DMS 273 (cell line): Measurements from ENCODE around the gene BAZ2B.
"Not testable (repeated sequence)": the region's sequence is repeated elsewhere in the genome, so short reads cannot be mapped to it uniquely, and the experiment has no call there.

Experiments
- DNase-seq: peaks from one replicate; lab custom pipeline; 2025; ENCODE audit not compliant: unreplicated experiment; lab: John Stamatoyannopoulos, UW

The BAZ2B gene

GRCh38 chr2:159427048-159427447 lies 189.3 kb downstream of the BAZ2B start:
- no peak for DNase-seq

- DNase-seq: no peak
These were observed 196.9 kb downstream of the BAZ2B start for GRCh38 chr2:159419403-159419802.

- DNase-seq: no peak
These were observed 204.9 kb downstream of the BAZ2B start for GRCh38 chr2:159411460-159411859.

- DNase-seq: no peak
These were observed 206.1 kb downstream of the BAZ2B start for GRCh38 chr2:159410276-159410675.

- DNase-seq: no peak
These were observed 207.1 kb downstream of the BAZ2B start for GRCh38 chr2:159409116-159409800.

- DNase-seq: no peak
These were observed 213.6 kb downstream of the BAZ2B start for GRCh38 chr2:159402790-159403189.

GRCh38 chr2:159402160-159402559 lies 214.2 kb downstream of the BAZ2B start:
- not testable (repeated sequence) for DNase-seq

GRCh38 chr2:159399716-159400415 lies 216.5 kb downstream of the BAZ2B start:
- DNase-seq: no peak

GRCh38 chr2:159396799-159397198 lies 219.5 kb downstream of the BAZ2B start:
- no peak for DNase-seq

- DNase-seq: no peak
These were observed 233.8 kb downstream of the BAZ2B start for GRCh38 chr2:159382447-159383028.

- DNase-seq: no peak
These were observed 234.8 kb downstream of the BAZ2B start for GRCh38 chr2:159381574-159381973.

- no peak for DNase-seq
These were observed 235.6 kb downstream of the BAZ2B start for GRCh38 chr2:159380685-159381239.

- no peak for DNase-seq
These were observed 237.2 kb downstream of the BAZ2B start for GRCh38 chr2:159379181-159379580.

GRCh38 chr2:159375241-159375640 lies 241.1 kb downstream of the BAZ2B start:
- no peak for DNase-seq

- DNase-seq: no peak
These were observed 244.8 kb downstream of the BAZ2B start for GRCh38 chr2:159371506-159371905.

GRCh38 chr2:159366538-159366937 lies 249.8 kb downstream of the BAZ2B start:
- DNase-seq: no peak

- DNase-seq: no peak
These were observed 253.5 kb downstream of the BAZ2B start for GRCh38 chr2:159362816-159363251.

- no peak for DNase-seq
These were observed 254.3 kb downstream of the BAZ2B start for GRCh38 chr2:159362094-159362493.

GRCh38 chr2:159361603-159362002 lies 254.7 kb downstream of the BAZ2B start:
- DNase-seq: not testable (repeated sequence)

- no peak for DNase-seq
These were observed 260.2 kb downstream of the BAZ2B start for GRCh38 chr2:159356053-159356554.

GRCh38 chr2:159351977-159352376 lies 264.4 kb downstream of the BAZ2B start:
- DNase-seq: no peak
